Pancreas (tissue), 10 donors: ENCODE data around the gene NYAP1. TPM values are rescaled to one million over a fixed set of nuclear protein-coding genes. Genes with fewer than 3 reads are reported as not detected.

Experiments
- ATAC-seq, 4 donors: fragments of 200-7000 bp; cut with Tn5 transposase; one replicate each; pipeline versions ENCODE4 v1.8.0 to v1.9.1; 2020; ENCODE audit warnings: mild to moderate bottlenecking in 4 of 4, moderate library complexity in 4 of 4
- DNase-seq, 6 donors: peaks; one replicate each; pipeline ENCODE4 v3.0.0-alpha.2; 2020
- FAIRE-seq: peaks from 2 replicates; lab custom pipeline; 2012; peaks lifted over from hg19 to GRCh38; lab: Jason Lieb, UNC
- H3K27ac ChIP-seq, 4 donors: fragments of 200-600 bp; sonication (generic); 1 replicate in 3 of 4; 2 replicates in 1 of 4; pipeline versions ENCODE4 v1.5.0 to v1.8.0; 2020
- H3K27me3 ChIP-seq, 4 donors: fragments of 200-600 bp; one replicate each; pipeline ENCODE4 v1.8.0; 2021
- H3K36me3 ChIP-seq, 3 donors: fragments of 200-600 bp; sonication (generic) in 1 of 3; one replicate each; pipeline versions ENCODE4 v1.5.0 to v1.8.0; 2020 to 2021
- H3K4me1 ChIP-seq, 3 donors: fragments of 200-600 bp; one replicate each; pipeline ENCODE4 v1.8.0; 2021
- H3K4me3 ChIP-seq, 4 donors: fragments of 200-600 bp; sonication (generic) in 2 of 4; one replicate each; pipeline versions ENCODE4 v1.5.0 to v1.8.0; 2020 to 2021
- H3K9me3 ChIP-seq, 4 donors: fragments of 200-600 bp; one replicate each; pipeline ENCODE4 v1.8.0; 2021
- WGBS, 2 donors: extraction: QIAGEN DNeasy Blood & Tissue Kit; methylation state at CpG; one replicate each; pipeline ENCODE4 v1.1.7; 2013; 5-methylcytosine and 5-hydroxymethylcytosine counted together
- intact Hi-C, 3 donors: fragments of 100-400 bp; cut with DNase I; formaldehyde crosslinking; loops; one replicate each; pipeline versions ENCODE4 v1.11.1 to v1.14.2; 2022
- polyA plus RNA-seq, 2 donors: library from polyadenylated mRNA; stranded (reverse); fragments of 200-250 nt; gene quantifications; one replicate each; pipeline ENCODE4 v1.2.3, GENCODE V29; 2013
- total RNA-seq, 6 donors: library from RNA; stranded (reverse); fragmentation: NEBNext Ultra II Directional in 4 of 6; extraction: Animal tissue kit (Norgen Biotek cat#: 25700) in 4 of 6; gene quantifications; one replicate each; pipeline versions ENCODE4 v1.2.1 to v1.2.4, GENCODE V29; 2021 to 2023
- TF ChIP-seq, protein P1 (sequence below), 4 donors: fragments of 200-600 bp; sonication (generic) in 3 of 4; IDR thresholded peaks; one replicate each; pipeline versions ENCODE4 v1.5.0 to v1.8.0; 2021; ENCODE audit warnings: antibody characterized with exemption in 4 of 4
- donor health status: healthy with polysubstance abuse.
- donor health status: DM: no; HTN: no; CAD: no; lungs with moderate emphysema.
- donor health status: DM: no; HTN: no; CAD: no.
- donor health status: control.
- donor health status: control.
- donor health status: Bipolar disorder and iron deficiency.
- donor health status: DM: yes; HTN: yes; CAD: no.
- donor health status: DM: no; HTN: no; CAD: no.
- donor health status: DM: no; HTN: no; CAD: no.
- donor health status: DM: yes; HTN: yes; CAD: no.

The NYAP1 gene
- total and polyA plus RNA-seq, 8 donors = 0.25 to 4.8 (median 0.96) TPM

DNA sequence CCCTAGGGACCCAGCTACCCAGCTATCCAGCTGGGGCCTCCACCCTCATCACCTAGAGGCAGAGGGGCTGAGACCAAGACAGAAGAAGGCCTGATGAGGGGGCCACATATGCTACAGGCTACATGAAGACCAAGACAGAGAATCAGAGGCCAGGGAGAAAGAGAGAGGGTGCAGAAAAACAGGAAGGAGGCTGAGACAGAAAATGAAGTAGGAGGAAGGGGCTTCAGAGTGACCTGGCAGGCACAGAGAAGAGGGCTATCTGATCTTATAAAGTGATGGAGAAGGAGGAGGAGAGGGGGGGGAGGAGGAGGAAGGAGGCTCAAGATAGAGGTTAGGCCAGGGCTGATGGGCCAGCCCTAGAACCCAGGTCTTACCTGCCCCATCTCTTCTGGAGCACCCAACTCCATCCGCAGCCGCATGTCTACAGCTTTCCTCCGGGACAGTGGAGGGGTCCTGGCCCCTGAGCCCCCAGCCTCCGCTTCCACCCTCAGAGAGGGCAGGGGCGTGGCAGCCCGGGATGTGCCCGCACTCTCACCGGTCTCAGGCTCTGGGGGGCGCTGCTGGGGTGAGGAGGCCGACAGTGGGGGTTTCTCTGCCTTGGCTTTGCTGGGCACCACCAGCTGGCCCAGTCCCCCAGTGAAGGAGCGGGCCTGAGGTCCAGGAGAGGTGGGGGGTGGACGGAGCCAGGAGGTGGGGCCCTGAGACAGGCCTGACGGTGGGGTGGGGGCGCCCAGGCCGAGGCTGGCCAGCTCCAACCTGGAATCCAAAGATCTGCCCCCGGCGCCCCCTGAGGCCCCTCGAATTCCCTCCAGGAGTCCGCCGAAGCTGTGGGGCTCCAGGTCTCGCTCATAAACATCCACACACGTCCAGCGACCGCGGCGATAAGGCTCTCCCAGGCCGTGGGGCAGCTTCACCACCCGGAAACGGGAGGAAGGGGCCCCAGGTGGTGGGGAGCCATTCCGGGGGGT lies 6.5 kb upstream of the NYAP1 start:
- H3K36me3 ChIP-seq = peaks cover 0 to 12% (median 0%) of the 10 kb centered on the region in 3 donors
- H3K4me3 ChIP-seq = peak overlapping the region; percentile 14 to 95 (median 62)
- FAIRE-seq (no peak), ATAC-seq (peak in 1 of 4 donors; percentile 2), DNase-seq (peak in 2 of 6 donors; percentile 49 to 80)
- intact Hi-C loops = no loop called here
- peaks cover 0 to 17% (median 13%) of the 10 kb centered on the region in 3 donors for H3K4me1 ChIP-seq
- 17 to 19% methylated on average over 26 to 30 of the region's 30 CpGs for whole genome bisulfite sequencing, 2 donors
- H3K27me3 ChIP-seq = no peaks in the 10 kb centered on the region
- TF ChIP-seq, protein P1, sequence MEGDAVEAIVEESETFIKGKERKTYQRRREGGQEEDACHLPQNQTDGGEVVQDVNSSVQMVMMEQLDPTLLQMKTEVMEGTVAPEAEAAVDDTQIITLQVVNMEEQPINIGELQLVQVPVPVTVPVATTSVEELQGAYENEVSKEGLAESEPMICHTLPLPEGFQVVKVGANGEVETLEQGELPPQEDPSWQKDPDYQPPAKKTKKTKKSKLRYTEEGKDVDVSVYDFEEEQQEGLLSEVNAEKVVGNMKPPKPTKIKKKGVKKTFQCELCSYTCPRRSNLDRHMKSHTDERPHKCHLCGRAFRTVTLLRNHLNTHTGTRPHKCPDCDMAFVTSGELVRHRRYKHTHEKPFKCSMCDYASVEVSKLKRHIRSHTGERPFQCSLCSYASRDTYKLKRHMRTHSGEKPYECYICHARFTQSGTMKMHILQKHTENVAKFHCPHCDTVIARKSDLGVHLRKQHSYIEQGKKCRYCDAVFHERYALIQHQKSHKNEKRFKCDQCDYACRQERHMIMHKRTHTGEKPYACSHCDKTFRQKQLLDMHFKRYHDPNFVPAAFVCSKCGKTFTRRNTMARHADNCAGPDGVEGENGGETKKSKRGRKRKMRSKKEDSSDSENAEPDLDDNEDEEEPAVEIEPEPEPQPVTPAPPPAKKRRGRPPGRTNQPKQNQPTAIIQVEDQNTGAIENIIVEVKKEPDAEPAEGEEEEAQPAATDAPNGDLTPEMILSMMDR (IDR thresholded peaks at IDR 0.05) = no peak
- H3K9me3 ChIP-seq = no peaks in the 10 kb centered on the region
- peak overlapping the region in 1 of 4 donors; percentile 59 for H3K27ac ChIP-seq

DNA sequence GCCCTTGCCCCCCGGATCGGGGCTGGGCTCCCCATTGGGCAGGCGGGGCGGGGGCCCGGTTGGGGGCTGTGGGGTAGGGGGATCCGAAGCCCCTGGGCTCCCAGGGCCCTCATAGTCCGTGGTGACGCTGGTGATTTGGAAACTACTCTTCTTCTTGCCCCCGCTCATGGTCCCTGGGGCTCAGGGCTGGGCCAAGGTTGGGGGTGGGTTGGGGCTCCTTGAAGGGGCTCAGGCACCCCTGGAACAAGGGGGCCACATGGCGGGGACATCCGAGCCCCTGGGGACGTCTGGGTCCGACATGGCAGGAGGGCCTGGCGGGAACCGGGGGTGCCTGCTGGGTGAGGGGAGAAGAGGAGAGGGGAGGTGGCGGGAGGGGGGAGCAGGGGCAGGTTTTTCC lies 5.9 kb upstream of the NYAP1 start:
- H3K27me3 ChIP-seq = no peaks in the 10 kb centered on the region
- peak in 1 of 6 donors; percentile 51 for DNase-seq
- H3K27ac ChIP-seq = peak overlapping the region in 1 of 4 donors; percentile 59
- no peak for ATAC-seq
- H3K4me3 ChIP-seq = peak overlapping the region; percentile 14 to 95 (median 62)
- H3K9me3 ChIP-seq = no peaks in the 10 kb centered on the region
- no peak for FAIRE-seq
- peaks cover 0 to 12% (median 0%) of the 10 kb centered on the region in 3 donors for H3K36me3 ChIP-seq
- whole genome bisulfite sequencing, 2 donors = 2% methylated on average over 12 to 16 of the region's 16 CpGs
- H3K4me1 ChIP-seq = peaks cover 0 to 21% (median 13%) of the 10 kb centered on the region in 3 donors
- intact Hi-C loops = no loop called here
- TF ChIP-seq, protein P1 (IDR thresholded peaks at IDR 0.05) = no peak

DNA sequence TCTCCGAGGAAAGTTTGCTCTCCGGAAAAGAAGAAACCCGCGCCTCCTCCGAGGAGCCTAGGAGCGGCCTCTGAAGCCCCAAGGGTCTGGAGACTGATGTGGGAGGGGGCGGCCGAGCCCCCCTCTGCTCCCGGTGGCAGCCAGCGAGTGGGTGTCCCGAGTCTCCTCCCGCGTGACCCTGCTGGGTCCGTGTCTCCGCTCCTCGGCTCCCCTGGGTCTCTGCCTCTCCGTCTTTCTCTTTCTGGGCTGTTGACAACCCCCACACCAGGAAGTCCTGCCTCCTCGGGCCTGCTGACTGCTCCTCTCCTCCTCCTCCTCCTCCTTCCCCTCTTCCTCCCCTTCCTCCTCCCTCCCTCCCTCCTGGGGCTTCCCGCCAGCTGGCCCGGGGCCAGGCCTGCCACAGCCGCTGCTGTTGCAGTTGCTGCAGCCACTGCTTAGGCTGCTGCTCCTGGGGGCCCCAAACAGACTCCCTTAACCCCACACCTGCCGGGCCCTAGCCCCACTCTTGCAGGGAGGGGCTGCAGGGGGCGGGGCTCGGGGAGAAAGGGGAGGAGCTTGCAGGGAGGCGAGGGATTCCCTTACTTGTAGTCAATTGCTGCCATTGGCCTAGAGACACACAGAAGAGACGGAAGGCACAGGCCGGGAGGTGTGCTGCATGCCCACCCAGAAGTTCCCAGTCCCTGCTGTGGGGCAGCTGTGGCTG lies 4.6 kb upstream of the NYAP1 start, which contains the start of gene TSC22D4:
TSC22D4 (minus strand) TSS at position 257 of the 703 bp plus-strand sequence. CDS start 1,176 bp downstream, outside the sequence.
- Histone ChIP-seq H3K27me3 (no peaks in the 10 kb centered on the region), H3K27ac (peak within 1 kb of the TSS; percentile 57 to 95 (median 83)), H3K36me3 (peaks cover 0 to 4% (median 0%) of the 10 kb centered on the region in 3 donors), H3K4me1 (peaks cover 0 to 21% (median 13%) of the 10 kb centered on the region in 3 donors), H3K4me3 (peak within 1 kb of the TSS; percentile 82 to 98 (median 93)), H3K9me3 (no peaks in the 10 kb centered on the region)
- TF ChIP-seq, protein P1 (IDR thresholded peaks at IDR 0.05) = no peak
- WGBS, 2 donors = 1% methylated on average over 22 to 27 of the region's 27 CpGs
- DNase-seq = peak; percentile 93 to 99 (median 98)
- FAIRE-seq = no peak
- ATAC-seq = peak; percentile 87 to 94 (median 90)
- intact Hi-C loops = no loop called here

DNA sequence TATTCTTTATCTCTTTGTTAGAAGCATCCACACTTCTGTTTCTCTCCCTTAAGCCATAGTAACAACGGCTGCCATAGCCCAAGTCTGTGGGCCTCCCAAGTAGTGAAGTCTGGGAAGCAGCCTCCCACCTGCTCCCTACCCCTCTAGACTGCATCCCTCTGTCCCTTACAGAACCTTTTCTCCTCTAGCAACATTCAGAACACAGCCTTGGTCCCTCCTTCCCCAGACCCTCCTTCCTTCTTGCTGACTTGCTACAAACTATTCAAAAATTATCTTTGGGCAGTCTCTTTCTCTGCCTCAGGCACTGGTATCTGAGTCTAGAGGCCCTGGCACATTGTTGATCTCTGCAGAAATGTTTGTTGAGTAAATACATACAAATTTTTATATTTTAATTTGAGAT lies 2.3 kb upstream of the NYAP1 start:
- FAIRE-seq = no peak
- DNase-seq = no peak
- no peaks in the 10 kb centered on the region for H3K27me3 ChIP-seq
- intact Hi-C loops = loop anchor here in 1 of 3 donors (10.0 kb wide), 1 partner anchor 53 kb away; the partner anchor contains the start of gene AGFG2
- no peaks in the 10 kb centered on the region for H3K9me3 ChIP-seq
- no peaks in the 10 kb centered on the region for H3K36me3 ChIP-seq
- no peak overlapping the region for H3K27ac ChIP-seq
- ATAC-seq = no peak
- no peak overlapping the region for H3K4me3 ChIP-seq
- TF ChIP-seq, protein P1 (IDR thresholded peaks at IDR 0.05) = no peak
- WGBS, 2 donors = 86% methylated on average over 1 of the region's 1 CpG
- H3K4me1 ChIP-seq = peaks cover 0 to 18% (median 10%) of the 10 kb centered on the region in 3 donors
